SU-DHL-6 (cell line): ENCODE measurements around the gene DDX24.

Experiments used
- H2AFZ ChIP-seq: fragments of 200-600 bp; sonication (generic); 2 replicates; pipeline ENCODE4 v1.6.1; 2014; ENCODE audit warnings: low read depth, mild to moderate bottlenecking, moderate library complexity, mixed read lengths, antibody characterized with exemption, low read length; ENCODE audit not compliant: severe bottlenecking
- H3F3A ChIP-seq: fragments of 200-600 bp; shearing (Covaris generic); 2 replicates; pipeline ENCODE4 v1.6.0; 2016; ENCODE audit warnings: antibody characterized with exemption, mild to moderate bottlenecking; ENCODE audit not compliant: insufficient read depth
- H3K27ac ChIP-seq: fragments of 200-600 bp; sonication (generic); 2 replicates; pipeline ENCODE4 v1.5.1; 2016; ENCODE audit warnings: low read depth, mild to moderate bottlenecking, low read length, moderate library complexity, mixed read lengths
- H3K27me3 ChIP-seq: fragments of 200-600 bp; sonication (generic), shearing (Covaris generic); 2 replicates; pipeline ENCODE4 v1.6.0; 2014; ENCODE audit warnings: mild to moderate bottlenecking, low read length
- H3K36me3 ChIP-seq: fragments of 200-600 bp; sonication (generic); 2 replicates; pipeline ENCODE4 v1.6.1; 2014; ENCODE audit warnings: mild to moderate bottlenecking, low read length, mixed read lengths
- H3K4me2 ChIP-seq: fragments of 300-600, 200-600 bp; shearing (Covaris generic), sonication (generic); 2 replicates; pipeline ENCODE4 v1.6.0; 2014; ENCODE audit warnings: low read length, low read depth, mild to moderate bottlenecking; ENCODE audit not compliant: poor library complexity, severe bottlenecking
- H3K4me3 ChIP-seq: fragments of 200-600 bp; sonication (generic); 2 replicates; pipeline ENCODE4 v1.5.1; 2014; ENCODE audit warnings: antibody characterized with exemption, low read length, mild to moderate bottlenecking, mixed read lengths; ENCODE audit not compliant: insufficient read depth, poor library complexity, severe bottlenecking
- H3K79me2 ChIP-seq: fragments of 200-600 bp; sonication (generic); 2 replicates; pipeline ENCODE4 v1.6.1; 2014; ENCODE audit warnings: mild to moderate bottlenecking, low read length, moderate library complexity; ENCODE audit not compliant: insufficient read depth
- H3K9ac ChIP-seq: fragments of 200-600 bp; sonication (generic); 2 replicates; pipeline ENCODE4 v1.7.0; 2014; ENCODE audit warnings: mild to moderate bottlenecking, low read length
- H3K9me2 ChIP-seq: fragments of 200-600 bp; sonication (generic); replicated peaks from 2 replicates; pipeline ENCODE4 v1.6.1; 2014; ENCODE audit warnings: low read length; ENCODE audit not compliant: insufficient read depth
- H3K9me3 ChIP-seq: fragments of 200-600 bp; sonication (generic); 2 replicates; pipeline ENCODE4 v1.6.1; 2014; ENCODE audit warnings: low read length, mixed read lengths; ENCODE audit not compliant: insufficient read depth
- H4K20me1 ChIP-seq: fragments of 200-600 bp; sonication (generic); 2 replicates; pipeline ENCODE4 v1.6.1; 2014; ENCODE audit warnings: low read depth, mild to moderate bottlenecking, antibody characterized with exemption, low read length, moderate library complexity, mixed read lengths
- EZH2phosphoT487 ChIP-seq: fragments of 200-600 bp; sonication (generic), shearing (Covaris generic); conservative IDR thresholded peaks from 2 replicates; pipeline ENCODE4 v1.6.1; 2018; ENCODE audit warnings: mild to moderate bottlenecking, antibody characterized with exemption, low read length, moderate library complexity, mixed read lengths
- TF ChIP-seq, protein P1 (sequence below): fragments of 200-600 bp; sonication (generic); IDR thresholded peaks from one replicate; pipeline ENCODE4 v1.5.1; 2017; ENCODE audit warnings: antibody characterized with exemption, mild to moderate bottlenecking, low read length, moderate library complexity; ENCODE audit not compliant: insufficient read depth, poor library complexity, severe bottlenecking

The DDX24 gene

DNA sequence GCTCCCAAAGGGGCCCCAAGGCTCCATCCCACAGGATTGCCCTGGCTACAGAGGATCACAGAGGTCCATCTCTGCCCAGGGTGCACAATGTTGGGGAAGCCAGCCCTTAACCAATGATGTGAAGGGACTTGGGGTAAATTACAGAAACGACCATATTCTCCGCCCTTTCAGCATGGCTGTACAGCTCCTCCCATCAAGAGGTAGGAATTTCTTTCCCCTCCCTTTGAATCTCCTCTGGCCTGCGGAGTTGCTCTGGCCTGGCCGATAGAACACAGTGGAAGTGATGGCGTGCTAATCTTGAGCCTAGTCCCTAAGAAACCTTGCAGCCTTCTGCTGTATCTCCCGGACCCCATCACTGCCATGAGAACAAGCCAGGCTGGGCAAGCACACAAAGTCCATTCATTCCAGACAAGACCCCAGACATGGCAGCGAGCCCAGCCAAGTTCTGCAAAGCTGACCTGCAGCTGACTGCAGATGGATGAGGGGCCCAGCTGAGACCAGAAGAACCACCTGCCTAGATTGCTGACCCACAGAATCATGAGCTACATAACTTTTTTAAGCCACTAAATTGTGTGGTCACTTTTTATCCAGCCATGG lies 22.6 kb upstream of the DDX24 start:
- Histone ChIP-seq H3K27me3 (no peaks in the 10 kb centered on the region), H3F3A (no peaks in the 10 kb centered on the region), H2AFZ (no peak overlapping the region), H3K9me3 (no peaks in the 10 kb centered on the region), H3K27ac (no peak overlapping the region), H3K4me2 (no peak overlapping the region), H3K4me3 (no peak overlapping the region), H3K9me2 (no peaks in the 10 kb centered on the region), H3K79me2 (no peaks in the 10 kb centered on the region), H4K20me1 (no peaks in the 10 kb centered on the region), H3K9ac (no peak overlapping the region), H3K36me3 (no peaks in the 10 kb centered on the region)
- TF ChIP-seq EZH2phosphoT487 = no peak
- TF ChIP-seq, protein P1, sequence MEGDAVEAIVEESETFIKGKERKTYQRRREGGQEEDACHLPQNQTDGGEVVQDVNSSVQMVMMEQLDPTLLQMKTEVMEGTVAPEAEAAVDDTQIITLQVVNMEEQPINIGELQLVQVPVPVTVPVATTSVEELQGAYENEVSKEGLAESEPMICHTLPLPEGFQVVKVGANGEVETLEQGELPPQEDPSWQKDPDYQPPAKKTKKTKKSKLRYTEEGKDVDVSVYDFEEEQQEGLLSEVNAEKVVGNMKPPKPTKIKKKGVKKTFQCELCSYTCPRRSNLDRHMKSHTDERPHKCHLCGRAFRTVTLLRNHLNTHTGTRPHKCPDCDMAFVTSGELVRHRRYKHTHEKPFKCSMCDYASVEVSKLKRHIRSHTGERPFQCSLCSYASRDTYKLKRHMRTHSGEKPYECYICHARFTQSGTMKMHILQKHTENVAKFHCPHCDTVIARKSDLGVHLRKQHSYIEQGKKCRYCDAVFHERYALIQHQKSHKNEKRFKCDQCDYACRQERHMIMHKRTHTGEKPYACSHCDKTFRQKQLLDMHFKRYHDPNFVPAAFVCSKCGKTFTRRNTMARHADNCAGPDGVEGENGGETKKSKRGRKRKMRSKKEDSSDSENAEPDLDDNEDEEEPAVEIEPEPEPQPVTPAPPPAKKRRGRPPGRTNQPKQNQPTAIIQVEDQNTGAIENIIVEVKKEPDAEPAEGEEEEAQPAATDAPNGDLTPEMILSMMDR = no peak

DNA sequence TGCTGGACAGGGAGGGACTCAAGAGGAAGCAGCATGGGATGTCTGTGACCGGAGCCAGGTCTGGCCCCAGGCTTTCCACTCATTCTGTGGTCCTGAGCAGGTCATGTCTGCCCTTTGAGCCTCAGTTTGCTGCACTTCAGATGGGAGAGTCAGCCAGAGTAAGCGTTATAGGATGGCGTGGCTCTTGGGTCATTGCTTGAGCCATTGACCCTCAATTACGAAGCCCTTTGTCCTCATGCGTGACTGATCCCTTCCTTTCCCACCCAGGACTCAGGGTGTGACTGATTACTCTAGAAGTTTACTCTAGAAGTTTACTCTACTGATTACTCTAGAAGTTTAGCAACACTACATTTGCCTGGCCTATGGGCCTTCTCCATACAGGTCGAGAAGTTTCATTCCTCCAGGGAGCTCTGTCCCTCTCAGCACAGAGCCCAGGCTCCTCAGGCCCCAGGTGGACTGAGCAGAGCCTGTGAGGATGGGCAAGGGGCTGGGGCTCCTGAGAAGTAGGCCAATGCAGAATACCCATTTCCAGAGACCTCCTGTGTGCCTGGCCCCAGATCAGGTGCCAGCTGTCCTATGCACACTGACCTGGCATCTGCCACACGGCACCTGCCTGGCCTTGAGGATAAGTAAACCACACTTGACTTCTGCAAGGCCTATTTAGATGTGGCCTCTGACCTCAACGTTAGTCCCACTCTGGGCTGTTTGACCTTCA lies 21.9 kb upstream of the DDX24 start:
- Histone ChIP-seq H3K4me3 (no peak overlapping the region), H4K20me1 (no peaks in the 10 kb centered on the region), H3K9me2 (no peaks in the 10 kb centered on the region), H3F3A (no peaks in the 10 kb centered on the region), H2AFZ (no peak overlapping the region), H3K9ac (no peak overlapping the region), H3K4me2 (no peak overlapping the region), H3K9me3 (no peaks in the 10 kb centered on the region), H3K27ac (no peak overlapping the region), H3K79me2 (no peaks in the 10 kb centered on the region), H3K27me3 (no peaks in the 10 kb centered on the region), H3K36me3 (no peaks in the 10 kb centered on the region)
- TF ChIP-seq, protein P1 = no peak
- no peak for TF ChIP-seq EZH2phosphoT487

DNA sequence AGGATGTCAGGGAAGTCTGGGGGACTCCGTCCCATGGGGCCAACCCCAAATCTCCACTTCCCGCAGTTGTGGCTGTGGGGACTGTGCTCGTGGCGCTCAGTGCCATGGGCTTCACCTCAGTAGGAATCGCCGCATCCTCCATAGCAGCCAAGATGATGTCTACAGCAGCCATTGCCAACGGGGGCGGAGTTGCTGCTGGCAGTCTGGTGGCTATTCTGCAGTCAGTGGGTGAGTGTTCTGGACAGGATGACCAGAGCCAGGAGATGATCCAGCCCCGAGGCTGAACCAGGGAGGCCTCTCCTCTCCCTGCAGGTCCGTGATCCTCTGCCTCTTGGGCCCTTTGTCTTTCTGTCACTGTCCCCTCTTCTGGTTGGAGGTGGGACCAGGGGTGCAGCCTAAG lies 20.7 kb upstream of the DDX24 start:
- H3K79me2 ChIP-seq = no peaks in the 10 kb centered on the region
- H3K9me2 ChIP-seq = no peaks in the 10 kb centered on the region
- no peaks in the 10 kb centered on the region for H3K9me3 ChIP-seq
- H4K20me1 ChIP-seq = no peaks in the 10 kb centered on the region
- H3K27me3 ChIP-seq = no peaks in the 10 kb centered on the region
- no peaks in the 10 kb centered on the region for H3F3A ChIP-seq
- H3K27ac ChIP-seq = no peak overlapping the region
- H3K36me3 ChIP-seq = no peaks in the 10 kb centered on the region
- TF ChIP-seq EZH2phosphoT487 = no peak
- TF ChIP-seq, protein P1 = no peak
- H3K4me3 ChIP-seq = no peak overlapping the region
- H3K4me2 ChIP-seq = no peak overlapping the region
- no peak overlapping the region for H3K9ac ChIP-seq
- H2AFZ ChIP-seq = no peak overlapping the region
